ENCODE measurements around the gene RNF115.
A peak's percentile ranks its signal among the peaks of the same experiment; 100 is the strongest.

Gene RNF115

GRCh38 chr1:145823565-145824498, at the start of gene RNF115, which contains the start of gene POLR3C:
RNF115 (minus strand) TSS chr1:145824095; CDS start chr1:145823873, 222 bp downstream.
POLR3C (plus strand) TSS chr1:145824200; CDS start chr1:145825777, 1,577 bp downstream.
- H3K4me3 ChIP-seq (ENCODE audit: low read depth, low read length): peak within 1 kb of the TSS; percentile 92
- peaks cover 28% of the 10 kb centered on the region for H3K36me3 ChIP-seq (ENCODE audit: control insufficient read depth, insufficient read depth, low read length)
- H3K9ac ChIP-seq (ENCODE audit: low read length): peak within 1 kb of the TSS; percentile 96
- no peaks in the 10 kb centered on the region for H3K27me3 ChIP-seq (ENCODE audit: control insufficient read depth, insufficient read depth, low read length)
- H3K27ac ChIP-seq (ENCODE audit: low read depth, low read length): peak within 1 kb of the TSS; percentile 71
- H3K4me1 ChIP-seq (ENCODE audit: control insufficient read depth, insufficient read depth, low read length): no peaks in the 10 kb centered on the region
- no peaks in the 10 kb centered on the region for H3K9me3 ChIP-seq (ENCODE audit: control insufficient read depth, insufficient read depth, low read depth, low read length)

- peaks cover 10% of the 10 kb centered on the region for H3K4me1 ChIP-seq (ENCODE audit: control insufficient read depth, insufficient read depth, low read length)
- H3K4me3 ChIP-seq (ENCODE audit: low read depth, low read length): peak overlapping the region; percentile 53
- H3K27me3 ChIP-seq (ENCODE audit: control insufficient read depth, insufficient read depth, low read length): peaks cover 49% of the 10 kb centered on the region
- H3K9ac ChIP-seq (ENCODE audit: low read length): no peak overlapping the region
- no peak overlapping the region for H3K27ac ChIP-seq (ENCODE audit: low read depth, low read length)
- H3K36me3 ChIP-seq (ENCODE audit: control insufficient read depth, insufficient read depth, low read length): no peaks in the 10 kb centered on the region
- no peaks in the 10 kb centered on the region for H3K9me3 ChIP-seq (ENCODE audit: control insufficient read depth, insufficient read depth, low read depth, low read length)
These were observed 48.4 kb upstream of the RNF115 start for GRCh38 chr1:145871994-145872924.

GRCh38 chr1:145868232-145868631, 44.3 kb upstream of the RNF115 start:
- Histone ChIP-seq H3K4me1 (ENCODE audit: control insufficient read depth, insufficient read depth, low read length) (peaks cover 10% of the 10 kb centered on the region), H3K4me3 (ENCODE audit: low read depth, low read length) (no peak overlapping the region), H3K36me3 (ENCODE audit: control insufficient read depth, insufficient read depth, low read length) (no peaks in the 10 kb centered on the region), H3K9me3 (ENCODE audit: control insufficient read depth, insufficient read depth, low read depth, low read length) (no peaks in the 10 kb centered on the region), H3K27ac (ENCODE audit: low read depth, low read length) (no peak overlapping the region), H3K27me3 (ENCODE audit: control insufficient read depth, insufficient read depth, low read length) (peaks cover 20% of the 10 kb centered on the region), H3K9ac (ENCODE audit: low read length) (no peak overlapping the region)

- H3K27ac ChIP-seq (ENCODE audit: low read depth, low read length): no peak overlapping the region
- no peaks in the 10 kb centered on the region for H3K27me3 ChIP-seq (ENCODE audit: control insufficient read depth, insufficient read depth, low read length)
- H3K4me1 ChIP-seq (ENCODE audit: control insufficient read depth, insufficient read depth, low read length): peaks cover 4% of the 10 kb centered on the region
These were observed 39.6 kb upstream of the RNF115 start for GRCh38 chr1:145863282-145864018.

GRCh38 chr1:145859491-145860023, 35.7 kb upstream of the RNF115 start:
- Histone ChIP-seq H3K36me3 (ENCODE audit: control insufficient read depth, insufficient read depth, low read length) (peaks cover 25% of the 10 kb centered on the region), H3K9me3 (ENCODE audit: control insufficient read depth, insufficient read depth, low read depth, low read length) (peaks cover 9% of the 10 kb centered on the region), H3K4me3 (ENCODE audit: low read depth, low read length) (peak overlapping the region; percentile 87), H3K27ac (ENCODE audit: low read depth, low read length) (no peak overlapping the region), H3K27me3 (ENCODE audit: control insufficient read depth, insufficient read depth, low read length) (no peaks in the 10 kb centered on the region), H3K4me1 (ENCODE audit: control insufficient read depth, insufficient read depth, low read length) (peaks cover 9% of the 10 kb centered on the region), H3K9ac (ENCODE audit: low read length) (peak overlapping the region; percentile 66)

More at GRCh38 chr1:145863282-145864018, 39.6 kb upstream of the RNF115 start:
- H3K9ac ChIP-seq (ENCODE audit: low read length): no peak overlapping the region
- H3K36me3 ChIP-seq (ENCODE audit: control insufficient read depth, insufficient read depth, low read length): no peaks in the 10 kb centered on the region
- no peaks in the 10 kb centered on the region for H3K9me3 ChIP-seq (ENCODE audit: control insufficient read depth, insufficient read depth, low read depth, low read length)
- no peak overlapping the region for H3K4me3 ChIP-seq (ENCODE audit: low read depth, low read length)

- no peak within 1 kb of the TSS; the same call in 1 of the 2 replicates for H3K27ac ChIP-seq (ENCODE audit: low read depth, low read length)
- peak within 1 kb of the TSS; percentile 87 for H3K4me3 ChIP-seq (ENCODE audit: low read depth, low read length)
- peaks cover 9% of the 10 kb centered on the region for H3K4me1 ChIP-seq (ENCODE audit: control insufficient read depth, insufficient read depth, low read length)
- peak within 1 kb of the TSS; percentile 74 for H3K9ac ChIP-seq (ENCODE audit: low read length)
- peaks cover 9% of the 10 kb centered on the region for H3K9me3 ChIP-seq (ENCODE audit: control insufficient read depth, insufficient read depth, low read depth, low read length)
- H3K36me3 ChIP-seq (ENCODE audit: control insufficient read depth, insufficient read depth, low read length): peaks cover 30% of the 10 kb centered on the region
- H3K27me3 ChIP-seq (ENCODE audit: control insufficient read depth, insufficient read depth, low read length): no peaks in the 10 kb centered on the region
These were observed 35.1 kb upstream of the RNF115 start, which contains the start of gene PIAS3 for GRCh38 chr1:145858901-145859490. PIAS3 (minus strand) TSS chr1:145859081; CDS start chr1:145858990, 91 bp downstream.

GRCh38 chr1:145858238-145858900, 34.5 kb upstream of the RNF115 start:
- Histone ChIP-seq H3K4me3 (ENCODE audit: low read depth, low read length) (peak overlapping the region; percentile 87), H3K4me1 (ENCODE audit: control insufficient read depth, insufficient read depth, low read length) (peaks cover 9% of the 10 kb centered on the region), H3K9ac (ENCODE audit: low read length) (peak overlapping the region; percentile 74), H3K27me3 (ENCODE audit: control insufficient read depth, insufficient read depth, low read length) (no peaks in the 10 kb centered on the region), H3K9me3 (ENCODE audit: control insufficient read depth, insufficient read depth, low read depth, low read length) (peaks cover 9% of the 10 kb centered on the region), H3K27ac (ENCODE audit: low read depth, low read length) (no peak overlapping the region; the same call in 1 of the 2 replicates), H3K36me3 (ENCODE audit: control insufficient read depth, insufficient read depth, low read length) (peaks cover 37% of the 10 kb centered on the region)

- Histone ChIP-seq H3K27me3 (ENCODE audit: control insufficient read depth, insufficient read depth, low read length) (no peaks in the 10 kb centered on the region), H3K9ac (ENCODE audit: low read length) (no peak overlapping the region), H3K4me3 (ENCODE audit: low read depth, low read length) (no peak overlapping the region), H3K27ac (ENCODE audit: low read depth, low read length) (no peak overlapping the region), H3K4me1 (ENCODE audit: control insufficient read depth, insufficient read depth, low read length) (peaks cover 9% of the 10 kb centered on the region), H3K9me3 (ENCODE audit: control insufficient read depth, insufficient read depth, low read depth, low read length) (peaks cover 9% of the 10 kb centered on the region), H3K36me3 (ENCODE audit: control insufficient read depth, insufficient read depth, low read length) (peaks cover 46% of the 10 kb centered on the region)
These were observed 33.3 kb upstream of the RNF115 start for GRCh38 chr1:145857170-145857569.

- peaks cover 9% of the 10 kb centered on the region for H3K9me3 ChIP-seq (ENCODE audit: control insufficient read depth, insufficient read depth, low read depth, low read length)
- no peak overlapping the region for H3K27ac ChIP-seq (ENCODE audit: low read depth, low read length)
- peaks cover 59% of the 10 kb centered on the region for H3K36me3 ChIP-seq (ENCODE audit: control insufficient read depth, insufficient read depth, low read length)
- H3K27me3 ChIP-seq (ENCODE audit: control insufficient read depth, insufficient read depth, low read length): no peaks in the 10 kb centered on the region
- H3K9ac ChIP-seq (ENCODE audit: low read length): no peak overlapping the region
- H3K4me1 ChIP-seq (ENCODE audit: control insufficient read depth, insufficient read depth, low read length): peaks cover 9% of the 10 kb centered on the region
- H3K4me3 ChIP-seq (ENCODE audit: low read depth, low read length): no peak overlapping the region
These were observed 31.6 kb upstream of the RNF115 start for GRCh38 chr1:145855426-145855948.
